Forelimb muscle (tissue), 1 donor: ENCODE data around the gene BMAL2. TPM values are rescaled to one million over a fixed set of nuclear protein-coding genes. Genes with fewer than 3 reads are reported as not detected.

Source experiments
- DNase-seq: peaks from one replicate; pipeline ENCODE4 v3.0.0-alpha.2; 2013; ENCODE audit warnings: low read depth
- polyA plus RNA-seq: library from polyadenylated mRNA; unstranded; fragments of 120-200 nt; gene quantifications from one replicate; pipeline ENCODE4 v1.2.1, GENCODE V29; 2013; ENCODE audit not compliant: insufficient read length

Gene BMAL2
- polyA plus RNA-seq, 1 donor, result 1.4 TPM

DNA sequence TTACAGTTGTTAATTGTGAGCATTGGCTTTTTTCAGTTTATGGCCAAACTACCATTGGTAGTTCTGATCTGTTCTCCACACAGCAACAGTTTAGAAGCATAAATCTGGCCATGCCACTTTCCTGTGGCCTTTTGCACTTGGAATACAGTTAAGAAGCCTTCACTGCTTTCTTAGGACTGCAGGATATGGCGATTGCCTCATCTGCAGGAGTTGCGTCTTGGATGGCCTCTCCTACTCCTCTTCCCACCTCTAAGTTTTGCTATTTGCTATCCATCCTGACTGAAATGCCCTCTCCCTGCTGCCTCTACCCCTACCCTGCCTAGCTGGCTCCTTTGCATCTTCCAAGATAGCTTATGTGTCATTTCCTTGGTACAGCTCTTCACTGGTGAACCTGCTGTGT lies 12.8 kb upstream of the BMAL2 start:
- DNase-seq, result no peak

DNA sequence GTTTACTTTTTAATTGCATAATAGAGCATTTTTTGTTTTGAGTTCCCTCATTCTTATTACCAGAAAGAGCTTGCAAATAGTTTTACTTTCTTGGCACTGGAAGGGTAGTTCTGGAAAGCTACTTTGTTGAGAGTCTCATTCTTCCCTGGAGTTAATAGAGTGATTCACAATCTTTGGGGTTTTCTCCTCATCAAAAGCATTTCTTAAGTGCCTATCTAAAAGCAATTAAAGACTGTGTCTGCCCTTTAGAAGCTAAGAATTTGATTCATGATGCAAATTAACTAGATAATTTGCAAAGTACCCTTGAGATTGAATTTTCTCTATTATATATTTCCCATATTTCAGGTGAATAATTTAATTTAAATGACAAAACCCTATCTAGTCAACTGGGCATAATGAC lies 8.1 kb upstream of the BMAL2 start:
- DNase-seq, result no peak

DNA sequence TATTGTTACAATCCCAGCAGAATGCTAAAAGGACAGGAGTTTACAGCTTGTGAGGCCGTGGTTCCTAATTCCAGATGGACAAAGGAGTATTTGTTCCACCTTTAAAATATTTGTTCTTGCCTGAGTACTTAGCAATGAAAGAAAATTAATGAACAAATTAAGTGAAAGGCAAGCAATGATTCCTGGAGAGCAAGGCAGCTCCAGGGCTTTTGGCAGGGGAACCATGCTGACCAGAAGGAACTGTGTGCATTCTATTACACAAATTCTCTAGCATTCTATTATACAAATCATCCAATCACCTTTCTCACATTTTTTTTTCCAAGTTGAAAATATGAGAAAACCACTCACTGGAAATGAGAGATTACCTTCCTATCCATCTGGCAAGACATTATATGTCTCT lies 1.8 kb upstream of the BMAL2 start:
- no peak for DNase-seq

DNA sequence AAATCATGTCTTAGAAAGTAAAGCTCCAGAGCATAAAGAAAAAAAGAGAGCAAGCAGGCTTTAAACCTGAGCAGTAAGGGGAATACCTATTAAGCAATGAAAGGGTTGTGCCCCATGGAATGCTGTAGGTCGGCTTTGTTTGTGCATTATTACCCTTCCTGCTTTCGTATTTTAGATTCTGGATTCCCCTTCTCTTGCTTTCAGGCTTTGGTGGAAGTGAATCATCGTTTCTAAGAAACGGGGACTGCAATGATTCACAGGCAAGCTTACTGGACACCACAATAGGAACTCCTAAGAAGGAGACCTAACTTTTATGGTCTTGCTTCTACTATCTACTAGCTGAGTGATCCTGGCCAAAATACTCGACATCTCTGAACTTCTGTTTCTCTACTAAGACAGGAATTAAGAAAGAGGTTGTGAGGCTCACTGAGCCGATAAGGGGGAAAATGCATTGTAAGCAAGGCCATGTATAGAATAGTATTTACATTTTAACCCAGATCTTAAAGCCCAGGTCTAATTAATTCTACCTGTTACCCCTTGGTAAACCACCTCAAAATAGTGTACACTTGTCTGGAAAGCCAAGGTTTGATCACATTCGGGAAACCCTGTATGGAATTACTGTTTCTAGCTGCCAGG lies 1.2 kb upstream of the BMAL2 start:
- DNase-seq, result no peak

DNA sequence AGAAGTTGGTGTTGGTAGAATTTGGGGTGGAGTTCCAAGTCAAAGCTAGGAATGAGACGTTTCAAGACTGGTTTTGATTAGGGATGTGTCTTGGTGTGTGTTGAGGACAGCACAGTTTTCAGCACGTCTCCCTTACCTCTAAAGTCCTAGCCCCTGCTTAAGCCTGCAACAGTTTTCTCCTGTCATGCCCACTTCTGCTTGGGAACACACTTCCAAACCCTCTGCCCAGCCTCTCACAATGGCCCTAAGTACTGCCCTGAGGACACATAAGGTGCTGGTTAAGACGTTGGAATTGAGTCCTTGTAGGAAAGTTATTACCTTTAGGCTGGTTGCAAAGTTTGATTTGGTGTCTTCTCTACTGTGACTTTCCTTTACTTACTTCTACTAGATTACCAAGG lies 710 bp upstream of the BMAL2 start:
- DNase-seq, result no peak

- DNase-seq, result no peak
These were observed 276 bp upstream of the BMAL2 start for GRCh38 chr12:27332407-27332713.

GRCh38 chr12:27333403-27334009 lies 870 bp downstream of the BMAL2 start:
- no peak for DNase-seq

- no peak for DNase-seq
These were observed 1.5 kb downstream of the BMAL2 start for GRCh38 chr12:27334042-27334720.

DNA sequence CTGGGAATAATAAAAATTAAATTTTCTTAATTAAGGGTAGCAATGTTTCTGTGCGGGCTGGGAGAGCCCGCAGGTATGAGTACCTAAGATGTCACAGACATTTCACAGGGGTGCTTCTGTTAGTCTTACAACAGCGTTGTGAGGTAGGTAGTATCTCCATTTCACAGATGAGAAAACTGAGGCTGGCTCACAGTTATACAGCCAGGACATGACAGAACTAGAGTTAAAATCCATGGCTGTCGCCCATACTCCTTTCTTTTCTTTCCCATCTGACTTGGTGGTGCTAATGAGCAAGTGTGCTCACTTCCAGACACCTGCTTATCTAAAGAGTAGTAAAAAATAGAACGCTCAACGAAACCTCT lies 2.1 kb downstream of the BMAL2 start:
- no peak for DNase-seq

DNA sequence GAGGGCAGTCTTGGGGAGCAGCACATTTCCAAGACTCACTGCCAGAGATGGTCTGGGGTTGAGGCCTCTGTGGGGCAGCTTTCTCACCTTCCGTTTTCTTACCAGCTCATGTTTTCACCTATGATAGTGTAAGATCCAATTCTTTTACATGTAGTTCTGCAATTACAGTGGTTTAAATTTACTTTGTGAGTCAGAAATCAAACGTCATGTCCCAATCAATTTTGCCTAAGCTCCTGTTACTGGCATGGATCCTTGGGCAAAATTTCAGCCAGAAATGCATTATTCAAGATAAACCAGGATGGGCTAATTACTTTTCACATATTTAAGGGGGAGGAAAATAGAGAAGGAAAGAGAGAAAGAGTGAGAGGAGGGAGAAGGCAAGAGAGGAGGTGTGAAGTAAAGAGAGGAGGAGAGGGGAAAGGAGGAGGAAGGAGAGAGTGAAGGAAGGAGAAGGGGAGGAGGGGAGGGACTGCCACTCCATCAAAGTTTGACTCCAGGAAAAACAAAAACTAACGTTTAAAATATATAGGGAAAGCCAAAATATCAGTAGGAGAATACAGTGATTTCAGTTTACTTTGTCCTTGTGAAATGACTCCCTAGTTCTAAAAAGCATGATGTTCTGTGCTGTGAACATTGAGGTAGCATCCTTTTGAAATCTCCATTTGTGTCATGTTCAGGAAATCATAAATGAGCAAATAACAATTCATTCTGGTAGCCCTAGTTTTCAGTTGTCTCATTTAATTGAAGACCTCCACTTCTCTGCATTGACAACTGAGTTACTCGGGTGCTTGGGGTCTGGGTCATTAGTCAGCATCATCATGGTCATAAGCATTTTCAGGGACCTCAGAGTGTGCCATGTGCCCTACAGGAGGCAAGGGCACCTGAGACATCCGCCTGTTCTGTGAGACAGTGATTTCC lies 3.0 kb downstream of the BMAL2 start:
- no peak for DNase-seq

DNA sequence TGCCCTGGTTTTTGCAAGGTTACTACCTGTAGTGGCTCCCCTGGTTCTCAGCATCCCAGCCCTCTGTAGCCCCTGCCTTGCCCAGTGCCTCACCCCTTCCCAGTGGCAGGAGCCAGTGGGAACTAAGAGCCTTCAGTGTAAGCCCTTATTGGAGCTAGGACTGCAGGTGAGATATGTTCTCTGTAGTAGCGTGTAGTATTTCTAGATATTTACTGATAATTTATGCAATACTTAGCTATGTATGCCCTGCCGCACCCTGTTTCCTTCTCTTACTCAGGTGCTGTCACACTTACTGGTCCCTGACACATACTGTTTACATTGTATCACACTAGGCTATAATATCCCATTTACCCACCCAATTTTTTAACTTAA lies 3.6 kb downstream of the BMAL2 start:
- DNase-seq, result no peak

- DNase-seq, result no peak
These were observed 4.7 kb downstream of the BMAL2 start for GRCh38 chr12:27337376-27337775.

DNA sequence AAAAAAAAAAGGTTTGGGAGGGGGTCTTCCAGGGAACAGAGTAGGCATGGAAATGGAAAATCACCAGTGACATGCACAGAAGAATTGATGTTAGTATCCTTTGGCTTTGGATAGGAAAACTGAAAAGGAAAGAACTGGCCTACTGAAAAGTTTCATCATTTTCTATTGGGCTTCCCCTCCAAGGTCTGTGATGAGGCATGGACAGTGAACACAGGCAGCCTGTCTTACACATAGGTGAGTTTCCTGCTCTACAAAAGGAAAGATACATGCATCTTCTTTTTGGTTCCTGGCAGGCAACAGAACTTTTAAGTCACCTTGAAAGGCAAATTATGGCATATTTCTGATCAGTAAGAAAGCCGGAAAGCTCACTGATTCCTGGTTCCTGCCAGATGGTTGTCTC lies 5.8 kb downstream of the BMAL2 start:
- DNase-seq, result no peak

- no peak for DNase-seq
These were observed 8.3 kb downstream of the BMAL2 start for GRCh38 chr12:27340971-27341370.

DNA sequence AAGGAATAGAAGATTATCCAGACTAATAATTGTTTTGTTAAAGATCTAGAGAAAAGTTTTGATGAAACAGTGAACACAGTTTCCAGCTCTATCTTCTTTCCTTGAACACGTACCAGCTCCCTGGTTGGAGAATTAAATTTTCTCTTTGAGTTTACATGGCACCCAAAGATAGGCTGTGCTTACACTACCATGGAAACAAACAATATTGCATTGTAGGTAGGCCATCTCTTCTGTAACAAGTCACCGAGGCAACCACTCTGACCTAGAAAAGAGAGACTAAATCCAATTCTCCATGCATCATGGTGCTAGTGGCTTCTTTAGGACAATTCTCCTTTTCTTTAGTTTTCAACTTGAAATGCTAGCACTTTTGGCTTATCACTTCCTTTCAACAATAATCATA lies 9.9 kb downstream of the BMAL2 start:
- no peak for DNase-seq

GRCh38 chr12:27343255-27344000 lies 10.8 kb downstream of the BMAL2 start:
- no peak for DNase-seq

- DNase-seq, result no peak
These were observed 11.6 kb downstream of the BMAL2 start for GRCh38 chr12:27344246-27344645.

DNA sequence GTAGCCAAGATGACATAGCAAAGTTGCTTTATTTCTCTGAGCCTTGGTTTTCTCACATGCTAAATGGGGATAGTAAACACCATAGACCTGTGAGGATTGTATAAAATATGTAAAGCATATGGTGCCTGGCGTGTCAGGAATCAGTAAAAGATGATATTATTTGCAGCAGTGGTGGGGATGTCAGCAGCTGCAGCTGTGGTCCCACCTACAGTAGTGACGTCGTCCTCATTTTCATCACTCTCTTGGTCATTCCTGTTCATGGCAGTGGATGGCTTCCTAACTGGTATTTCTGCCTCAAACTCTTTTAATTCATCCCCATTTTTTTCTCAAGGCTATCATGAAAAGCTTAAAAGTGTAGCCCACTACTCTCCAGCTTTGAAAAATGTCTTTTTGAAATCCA lies 12.1 kb downstream of the BMAL2 start:
- DNase-seq, result no peak

GRCh38 chr12:27345376-27345775 lies 12.7 kb downstream of the BMAL2 start:
- DNase-seq, result no peak

GRCh38 chr12:27347779-27348178 lies 15.1 kb downstream of the BMAL2 start:
- DNase-seq, result no peak

GRCh38 chr12:27351476-27351875 lies 18.8 kb downstream of the BMAL2 start:
- no peak for DNase-seq

DNA sequence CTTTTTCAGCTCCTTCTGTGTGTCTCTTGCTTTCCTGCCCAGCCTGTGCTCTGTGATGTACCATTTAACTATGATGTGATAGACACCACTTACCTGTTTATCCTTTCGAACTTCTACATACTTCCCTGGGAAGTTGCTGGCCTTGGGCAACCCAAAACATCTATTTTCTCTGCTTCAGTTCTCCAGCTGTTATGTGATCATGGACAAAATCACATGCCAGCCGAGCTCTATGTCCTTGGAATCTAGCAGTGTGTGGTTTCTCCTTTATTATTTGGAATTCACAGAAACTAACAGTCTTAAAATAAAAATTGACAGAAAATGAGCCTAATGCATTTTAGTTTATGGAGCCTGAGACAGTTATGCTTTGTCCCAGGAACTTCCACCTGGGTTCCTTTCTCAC lies 22.9 kb downstream of the BMAL2 start:
- DNase-seq, result no peak
